Panc1 (cell line): Measurements from ENCODE around the gene KCNA10. TPM values are rescaled to one million over a fixed set of nuclear protein-coding genes. Genes with fewer than 3 reads are reported as not detected.

Experiments used
- ATAC-seq: fragments of 200-7000 bp; cut with Tn5 transposase; 2 replicates; pipeline ENCODE4 v1.9.1; 2020; ENCODE audit warnings: mild to moderate bottlenecking, moderate library complexity
- BruUV-seq: library from RNA; stranded (reverse); fragments of 400-500 nt; replicated peaks from 2 replicates; lab custom pipeline; 2021; lab: Mats Ljungman, UMichigan
- CTCF ChIA-PET: fragments of 300-600 bp; sonication (Branson Sonifier 250); formaldehyde crosslinking; loops from one replicate; lab custom pipeline; 2022; ENCODE audit warnings: antibody characterized with exemption; lab: Charles Lee
- POLR2A ChIA-PET: fragments of 300-600 bp; sonication (Branson Sonifier 250); formaldehyde crosslinking; loops from one replicate; lab custom pipeline; 2022; ENCODE audit warnings: antibody characterized with exemption; lab: Charles Lee
- DNase-seq: peaks from one replicate; pipeline ENCODE4 v3.0.0-alpha.2; 2010; ENCODE audit warnings: low read depth, low spot score
- H3K27ac ChIP-seq: 2 replicates; pipeline ENCODE4 v1.5.1; 2011; ENCODE audit warnings: mild to moderate bottlenecking, low read length, inconsistent platforms
- H3K27me3 ChIP-seq: fragments of 200-500 bp; sonication (Bioruptor generic); 2 replicates; pipeline ENCODE4 v1.6.0; 2014; ENCODE audit warnings: low read length, inconsistent platforms; ENCODE audit not compliant: control insufficient read depth, insufficient read depth
- H3K36me3 ChIP-seq: fragments of 200-500 bp; sonication (Bioruptor generic); 2 replicates; pipeline ENCODE4 v1.5.1; 2014; ENCODE audit warnings: inconsistent platforms, mild to moderate bottlenecking, low read length, moderate library complexity; ENCODE audit not compliant: control insufficient read depth, insufficient read depth
- H3K4me1 ChIP-seq: 2 replicates; pipeline ENCODE4 v1.5.1; 2011; ENCODE audit warnings: inconsistent platforms, mild to moderate bottlenecking, low read length, moderate library complexity; ENCODE audit not compliant: control insufficient read depth, insufficient read depth
- H3K4me3 ChIP-seq, 2 experiments: 2 replicates each; pipeline ENCODE4 v1.5.1; 2011 to 2012; ENCODE audit warnings: low read depth in 2 of 2, low read length in 2 of 2, mild to moderate bottlenecking in 2 of 2, inconsistent platforms in 1 of 2, moderate library complexity in 1 of 2
- H3K9me3 ChIP-seq: fragments of 200-500 bp; sonication (Bioruptor generic); 2 replicates; pipeline ENCODE4 v1.5.1; 2014; ENCODE audit warnings: low read depth, mild to moderate bottlenecking, inconsistent platforms, low read length, moderate library complexity; ENCODE audit not compliant: control insufficient read depth, insufficient read depth
- CTCF ChIP-seq: fragments of 450-650 bp; IDR thresholded peaks from 2 replicates; pipeline ENCODE4 v1.5.1; 2017; ENCODE audit warnings: mild to moderate bottlenecking
- POLR2AphosphoS5 ChIP-seq: IDR thresholded peaks from 2 replicates; pipeline ENCODE4 v1.6.1; 2012; ENCODE audit warnings: mild to moderate bottlenecking, low read depth, low read length, moderate library complexity
- REST ChIP-seq, 2 experiments: IDR thresholded peaks; 2 replicates each; pipeline ENCODE4 v1.6.1; 2011 to 2012; ENCODE audit warnings: low read depth in 2 of 2, control low read depth in 1 of 2, low read length in 1 of 2, mild to moderate bottlenecking in 1 of 2, moderate library complexity in 1 of 2; ENCODE audit not compliant: insufficient read depth in 1 of 2
- SIN3A ChIP-seq: IDR thresholded peaks from 2 replicates; pipeline ENCODE4 v1.6.1; 2012; ENCODE audit warnings: low read depth, mild to moderate bottlenecking, low read length, moderate library complexity, borderline replicate concordance; ENCODE audit not compliant: insufficient read depth
- TCF7L2 ChIP-seq: IDR thresholded peaks from 2 replicates; pipeline ENCODE4 v1.6.1; 2011; ENCODE audit warnings: mild to moderate bottlenecking, low read depth, low read length, inconsistent platforms
- in situ Hi-C: cut with HindIII; loops from 2 replicates; pipeline ENCODE4 v1.10.0; 2016; ENCODE audit warnings: low sequenced_read_pairs, low pct_unique_long_range_greater_than_20kb
- intact Hi-C: fragments of 100-400 bp; cut with micrococcal nuclease; formaldehyde crosslinking; loops from one replicate; pipeline ENCODE4 v1.10.0; 2022; ENCODE audit not compliant: unreplicated experiment
- total RNA-seq: library from RNA; stranded (reverse); gene quantifications from one replicate; pipeline ENCODE4 v1.2.1, GENCODE V29; 2021; ENCODE audit not compliant: unreplicated experiment

Gene KCNA10
- total RNA-seq, 1 experiment from 2014 or later, result not detected

- no peak for DNase-seq
- Histone ChIP-seq H3K9me3 (no peaks in the 10 kb centered on the region), H3K27me3 (no peaks in the 10 kb centered on the region), H3K27ac (no peak overlapping the region), H3K36me3 (no peaks in the 10 kb centered on the region), H3K4me3 (no peak overlapping the region), H3K4me1 (no peaks in the 10 kb centered on the region)
- TF ChIP-seq REST (IDR thresholded peaks at IDR 0.05; ENCODE audit: insufficient read depth in 1 of 2, low read depth in 2 of 2, low read length in 1 of 2) (no peak), POLR2AphosphoS5 (no peak), TCF7L2 (no peak), SIN3A (no peak), CTCF (no peak)
- in situ Hi-C loops, result no loop called here
- intact Hi-C loops, result no loop called here
- no peak for ATAC-seq
- BruUV-seq, result no TSS peak
- POLR2A ChIA-PET, result no interaction called here
- CTCF ChIA-PET, result no interaction called here
Observed at GRCh38 chr1:110490791-110491451, 28.1 kb downstream of the KCNA10 start.

- no peak for TF ChIP-seq POLR2AphosphoS5
- TF ChIP-seq REST (IDR thresholded peaks at IDR 0.05; ENCODE audit: insufficient read depth in 1 of 2, low read depth in 2 of 2, low read length in 1 of 2), result no peak
- TF ChIP-seq TCF7L2, result no peak
- TF ChIP-seq CTCF, result no peak
- no peak for TF ChIP-seq SIN3A
- in situ Hi-C loops, result no loop called here
Observed at GRCh38 chr1:110489973-110490542, 28.9 kb downstream of the KCNA10 start.

More at GRCh38 chr1:110489973-110490542, 28.9 kb downstream of the KCNA10 start:
- no TSS peak for BruUV-seq
- no peaks in the 10 kb centered on the region for H3K4me1 ChIP-seq
- DNase-seq, result no peak
- no peaks in the 10 kb centered on the region for H3K27me3 ChIP-seq
- no peaks in the 10 kb centered on the region for H3K36me3 ChIP-seq
- POLR2A ChIA-PET, result no interaction called here
- no peaks in the 10 kb centered on the region for H3K9me3 ChIP-seq
- intact Hi-C loops, result no loop called here
- CTCF ChIA-PET, result no interaction called here
- H3K4me3 ChIP-seq, result no peak overlapping the region
- ATAC-seq, result no peak
- H3K27ac ChIP-seq, result no peak overlapping the region
